GM12878 (cell line): ENCODE measurements around the gene VTN. TPM values are rescaled to one million over a fixed set of nuclear protein-coding genes. Genes with fewer than 3 reads are reported as not detected.

Experiments
- ATF7 ChIP-seq: fragments of 450-650 bp; IDR thresholded peaks from 2 replicates; pipeline ENCODE4 v1.6.1; 2016; ENCODE audit warnings: low read depth, mild to moderate bottlenecking
- CHD2 ChIP-seq: IDR thresholded peaks from 2 replicates; pipeline ENCODE4 v1.6.1; 2011; ENCODE audit warnings: low read depth, low read length, improper control_type of control experiment, borderline replicate concordance
- FOS ChIP-seq: IDR thresholded peaks from 3 replicates; pipeline ENCODE4 v1.6.1; 2011; ENCODE audit warnings: borderline replicate concordance; ENCODE audit not compliant: insufficient read length; ENCODE audit errors: extremely low read depth
- HSF1 ChIP-seq: fragments of 150-350 bp; IDR thresholded peaks from 2 replicates; pipeline ENCODE4 v1.6.1; 2014; ENCODE audit warnings: mild to moderate bottlenecking, low read depth, low read length
- NFYB ChIP-seq: IDR thresholded peaks from 2 replicates; pipeline ENCODE4 v1.6.1; 2011; ENCODE audit warnings: low read depth, mild to moderate bottlenecking, low read length, improper control_type of control experiment, moderate library complexity; ENCODE audit not compliant: insufficient read depth
- POU2F2 ChIP-seq: IDR thresholded peaks from 3 replicates; pipeline ENCODE4 v1.6.1; 2011; ENCODE audit warnings: low read depth, mild to moderate bottlenecking, low read length, borderline replicate concordance
- RFX5 ChIP-seq: IDR thresholded peaks from 2 replicates; pipeline ENCODE4 v1.6.1; 2011; ENCODE audit warnings: low read depth, low read length, improper control_type of control experiment
- SPI1 ChIP-seq: IDR thresholded peaks from 2 replicates; pipeline ENCODE4 v1.6.1; 2011; ENCODE audit warnings: low read depth, mild to moderate bottlenecking, low read length, moderate library complexity, borderline replicate concordance; ENCODE audit not compliant: insufficient read depth
- TBL1XR1 ChIP-seq: IDR thresholded peaks from 2 replicates; pipeline ENCODE4 v1.6.1; 2012; ENCODE audit warnings: low read depth, low read length, improper control_type of control experiment
- polyA plus RNA-seq, 11 experiments: library from polyadenylated mRNA; depleted of rRNA in 4 of 11; unstranded in 6 of 11; stranded (reverse) in 5 of 11; fragments of >200 nt; fragmentation: Nextera tagmentation in 4 of 11; fragmentation: Illumina TruSeq in 1 of 11; extraction: Ambion mirVana in 4 of 11; extraction: Trizol in 1 of 11; gene quantifications; 1 replicate in 1 of 11; 2 replicates in 10 of 11; pipeline versions ENCODE4 v1.2.1 to v1.2.3, GENCODE V29; 2011 to 2016; ENCODE audit warnings: inconsistent platforms in 2 of 11, missing spikeins in 2 of 11, low read depth in 1 of 11
- total RNA-seq, 4 experiments: library from RNA; depleted of rRNA in 3 of 4; stranded (reverse); fragments of >200 nt in 3 of 4; fragmentation: Illumina TruSeq in 1 of 4; extraction: Trizol in 1 of 4; gene quantifications; 2 replicates each; pipeline versions ENCODE4 v1.2.1 to v1.2.3, GENCODE V29; 2013 to 2021

The VTN gene
- total and polyA plus RNA-seq, 10 of the 15 experiments (the other 5 are each of a cell fraction or from before 2014, with no cell fraction given): 0.04 to 1.3 (median 0.13) TPM; not detected in 5

DNA sequence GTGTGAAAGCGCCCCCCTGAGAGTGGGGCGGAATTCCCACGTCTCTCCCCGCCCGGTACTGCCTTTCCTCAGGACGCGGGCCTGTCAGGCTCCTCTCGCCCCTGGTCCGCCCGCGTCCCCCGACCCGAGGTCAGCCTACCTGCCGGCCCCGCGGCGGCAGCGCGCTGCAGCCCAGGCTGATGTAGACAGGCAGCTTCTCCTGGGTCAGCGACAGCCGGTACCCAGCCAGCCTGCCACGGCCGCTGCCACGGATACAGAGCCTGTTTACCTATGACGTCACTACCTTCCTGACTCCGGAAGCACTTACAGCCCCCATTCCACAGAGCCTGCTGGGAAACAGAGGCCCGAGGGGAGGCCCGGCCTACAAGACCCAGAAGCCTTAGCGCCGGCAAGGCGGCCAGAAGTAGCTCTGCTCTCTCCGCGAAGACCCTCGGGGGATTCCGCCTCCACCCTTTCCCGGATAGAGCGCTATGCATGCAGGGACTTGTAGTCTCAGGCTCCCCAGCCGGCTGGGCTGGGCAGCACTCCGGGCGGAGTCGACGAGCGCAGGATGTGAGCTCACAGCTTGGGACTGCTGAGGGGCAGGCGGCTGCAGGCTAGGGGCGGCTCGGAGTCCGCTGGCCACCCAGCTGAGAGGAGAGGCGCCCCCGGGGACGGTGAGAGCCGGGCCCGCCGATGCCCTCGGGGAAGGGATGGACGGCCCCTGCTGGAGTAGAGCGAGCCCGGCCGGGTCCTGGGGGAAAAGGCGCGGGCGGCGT is 34.7 kb downstream of the VTN start, which contains the start of the genes IFT20 and TNFAIP1 (continued):
- TF ChIP-seq TBL1XR1: peak; percentile 91
- TF ChIP-seq ATF7: peak; percentile 100
- peak; percentile 40; the same call in 2 of the 3 replicates for TF ChIP-seq POU2F2
- TF ChIP-seq HSF1: no peak
- TF ChIP-seq SPI1: no peak
- peak; percentile 41; the same call in 1 of the 2 replicates for TF ChIP-seq RFX5
- TF ChIP-seq FOS: no peak
- TF ChIP-seq CHD2: peak; percentile 93
- no peak for TF ChIP-seq NFYB
